A549 (cell line): ENCODE measurements around the gene CACNA1I. TPM values are rescaled to one million over a fixed set of nuclear protein-coding genes. Genes with fewer than 3 reads are reported as not detected.
A peak's percentile ranks its signal among the peaks of the same experiment; 100 is the strongest.

Experiments used
- ATAC-seq, 2 experiments: fragments of 200-7000 bp in 1 of 2; fragments of >200 bp in 1 of 2; cut with Nextera tagmentation in 1 of 2; cut with Tn5 transposase in 1 of 2; 3 replicates each; pipeline versions ENCODE4 v1.8.0 to v1.9.1; 2018 to 2020; ENCODE audit warnings: mild to moderate bottlenecking in 1 of 2, moderate library complexity in 1 of 2
- CTCF ChIA-PET: fragments of 300-600 bp; sonication (Branson Sonifier 250); formaldehyde crosslinking; extraction: SDS; loops from one replicate; lab custom pipeline; 2021; ENCODE audit warnings: antibody characterized with exemption, inconsistent platforms; lab: Yijun Ruan, JAX
- POLR2A ChIA-PET: fragments of 350-600 bp; formaldehyde crosslinking; extraction: SDS; loops from one replicate; lab custom pipeline; 2021; ENCODE audit warnings: antibody characterized with exemption, inconsistent platforms; lab: Yijun Ruan, JAX
- DNase-seq, 2 experiments: peaks; one replicate each; pipeline versions ENCODE4 v3.0.0 to v3.0.0-alpha.2; 2011 to 2016; ENCODE audit warnings: low read depth in 1 of 2, low spot score in 1 of 2
- FAIRE-seq: peaks from 2 replicates; lab custom pipeline; 2011; peaks lifted over from hg19 to GRCh38; lab: Jason Lieb, UNC
- H3K27ac ChIP-seq, 2 experiments: fragments of >200 bp; sonication (Bioruptor Twin); formaldehyde crosslinking; 3 replicates each; pipeline ENCODE4 v1.5.1; 2016 to 2017
- H3K4me1 ChIP-seq: fragments of >200 bp; sonication (Bioruptor Twin); formaldehyde crosslinking; 3 replicates; pipeline ENCODE4 v1.6.1; 2016
- H3K4me2 ChIP-seq: fragments of >200 bp; sonication (Bioruptor Twin); formaldehyde crosslinking; 3 replicates; pipeline ENCODE4 v1.6.1; 2016
- H3K4me3 ChIP-seq: fragments of >200 bp; sonication (Bioruptor Twin); formaldehyde crosslinking; 3 replicates; pipeline ENCODE4 v1.5.1; 2016
- H3K9me3 ChIP-seq: fragments of >200 bp; sonication (Bioruptor Twin); formaldehyde crosslinking; 3 replicates; pipeline ENCODE4 v1.6.1; 2016
- BHLHE40 ChIP-seq: IDR thresholded peaks from 2 replicates; pipeline ENCODE4 v1.6.1; 2012; ENCODE audit warnings: low read depth, low read length, inconsistent platforms
- CBX2 ChIP-seq: fragments of 200-600 bp; sonication (generic); IDR thresholded peaks from 2 replicates; pipeline ENCODE4 v1.6.1; 2016; ENCODE audit warnings: low read depth, mild to moderate bottlenecking, borderline replicate concordance
- CEBPB ChIP-seq, 2 experiments: fragments of >200 bp in 1 of 2; sonication (Bioruptor Twin) in 1 of 2; formaldehyde crosslinking in 1 of 2; IDR thresholded peaks; 2 replicates each; pipeline ENCODE4 v1.6.1; 2012 to 2016
- CHD4 ChIP-seq: fragments of 200-600 bp; sonication (generic); IDR thresholded peaks from 2 replicates; pipeline ENCODE4 v1.6.1; 2016; ENCODE audit warnings: antibody characterized with exemption, mild to moderate bottlenecking, borderline replicate concordance
- EHMT2 ChIP-seq: fragments of 200-600 bp; sonication (generic); IDR thresholded peaks from 2 replicates; pipeline ENCODE4 v1.6.1; 2016; ENCODE audit warnings: antibody characterized with exemption, low read depth, mild to moderate bottlenecking, moderate library complexity
- FOSL2 ChIP-seq, 2 experiments: fragments of 450-650 bp in 1 of 2; fragments of >200 bp in 1 of 2; sonication (Bioruptor Twin) in 1 of 2; formaldehyde crosslinking; IDR thresholded peaks; 2 replicates each; pipeline versions ENCODE4 v1.5.0 to v1.6.1; 2016 to 2020; ENCODE audit warnings: mild to moderate bottlenecking in 1 of 2, moderate library complexity in 1 of 2
- HOXB5 ChIP-seq: fragments of 250-450 bp; sonication (Bioruptor Pico); IDR thresholded peaks from 2 replicates; pipeline ENCODE4 v1.5.0; 2020; ENCODE audit warnings: mild to moderate bottlenecking, moderate library complexity
- JUN ChIP-seq, 2 experiments: fragments of >200 bp; sonication (Bioruptor Twin); formaldehyde crosslinking; IDR thresholded peaks; 2 replicates in 1 of 2; 3 replicates in 1 of 2; pipeline ENCODE4 v1.6.1; 2016 to 2017
- MAFK ChIP-seq: fragments of 450-650 bp; IDR thresholded peaks from 2 replicates; pipeline ENCODE4 v1.6.1; 2014; ENCODE audit not compliant: partially characterized antibody
- RAD21 ChIP-seq, 2 experiments: fragments of >200 bp in 1 of 2; sonication (Bioruptor Twin) in 1 of 2; formaldehyde crosslinking in 1 of 2; IDR thresholded peaks in 1 of 2; conservative IDR thresholded peaks in 1 of 2; 2 replicates in 1 of 2; 3 replicates in 1 of 2; pipeline ENCODE4 v1.6.1; 2012 to 2018; ENCODE audit warnings: inconsistent platforms in 1 of 2
- RCOR1 ChIP-seq: fragments of 150-350 bp; IDR thresholded peaks from 2 replicates; pipeline ENCODE4 v1.6.1; 2014; ENCODE audit warnings: antibody characterized with exemption, low read length, low read depth
- SMC3 ChIP-seq: fragments of >200 bp; sonication (Bioruptor Twin); formaldehyde crosslinking; IDR thresholded peaks from 3 replicates; pipeline ENCODE4 v1.6.1; 2018; ENCODE audit warnings: inconsistent platforms
- TFCP2L1 ChIP-seq: fragments of 250-450 bp; sonication (Bioruptor Pico); IDR thresholded peaks from 2 replicates; pipeline ENCODE4 v1.5.0; 2021; ENCODE audit warnings: mild to moderate bottlenecking
- TP53 ChIP-seq: fragments of 250-450 bp; sonication (Bioruptor Pico); IDR thresholded peaks from 2 replicates; pipeline ENCODE4 v1.5.0; 2021; ENCODE audit warnings: mild to moderate bottlenecking, moderate library complexity
- ZC3H11A ChIP-seq: fragments of 450-650 bp; IDR thresholded peaks from 2 replicates; pipeline ENCODE4 v1.6.1; 2014; ENCODE audit warnings: antibody characterized with exemption, mild to moderate bottlenecking
- ZFP36 ChIP-seq: fragments of 450-650 bp; IDR thresholded peaks from 2 replicates; pipeline ENCODE4 v1.6.1; 2014; ENCODE audit warnings: borderline replicate concordance; ENCODE audit not compliant: partially characterized antibody
- ZNF302 ChIP-seq: fragments of 250-450 bp; sonication (Bioruptor Pico); IDR thresholded peaks from 2 replicates; pipeline ENCODE4 v1.9.0; 2021; ENCODE audit warnings: inconsistent platforms, mild to moderate bottlenecking, moderate library complexity
- WGBS: methylation state at CpG from one replicate; pipeline ENCODE4 v1.1.6; 2017; ENCODE audit errors: missing lambda C conversion rate; 5-methylcytosine and 5-hydroxymethylcytosine counted together
- polyA plus RNA-seq, 4 experiments: library from polyadenylated mRNA; depleted of rRNA in 3 of 4; stranded (reverse); fragments of >200 nt; fragmentation: RNase III in 1 of 4; extraction: RNeasy Plus Mini Kit Qiagen cat#74134 plus additional on column Dnase treatment in 1 of 4; gene quantifications; 2 replicates in 3 of 4; 3 replicates in 1 of 4; pipeline ENCODE4 v1.2.3, GENCODE V29; 2011 to 2017
- TF ChIP-seq, protein P1 (sequence below): fragments of 250-450 bp; sonication (Bioruptor Pico); IDR thresholded peaks from 2 replicates; pipeline ENCODE4 v1.5.0; 2021; ENCODE audit warnings: mild to moderate bottlenecking, moderate library complexity, borderline replicate concordance
- TF ChIP-seq, protein P2 (sequence below): IDR thresholded peaks from 2 replicates; pipeline ENCODE4 v1.6.1; 2012
- TF ChIP-seq, protein P3 (sequence below): IDR thresholded peaks from 2 replicates; pipeline ENCODE4 v1.6.1; 2012; ENCODE audit warnings: low read depth, borderline replicate concordance
- TF ChIP-seq, protein P4 (sequence below): fragments of 250-450 bp; sonication (Bioruptor Pico); IDR thresholded peaks from 2 replicates; pipeline ENCODE4 v1.5.0; 2020; ENCODE audit warnings: low read depth, mild to moderate bottlenecking, moderate library complexity
- TF ChIP-seq, protein P5 (sequence below): fragments of 200-600 bp; sonication (generic); IDR thresholded peaks from 2 replicates; pipeline ENCODE4 v1.6.1; 2016; ENCODE audit warnings: antibody characterized with exemption, mild to moderate bottlenecking, moderate library complexity

The CACNA1I gene
- polyA plus RNA-seq, 2 of the 4 experiments (the other 2 are of a cell fraction): 0.03 to 0.13 TPM

DNA sequence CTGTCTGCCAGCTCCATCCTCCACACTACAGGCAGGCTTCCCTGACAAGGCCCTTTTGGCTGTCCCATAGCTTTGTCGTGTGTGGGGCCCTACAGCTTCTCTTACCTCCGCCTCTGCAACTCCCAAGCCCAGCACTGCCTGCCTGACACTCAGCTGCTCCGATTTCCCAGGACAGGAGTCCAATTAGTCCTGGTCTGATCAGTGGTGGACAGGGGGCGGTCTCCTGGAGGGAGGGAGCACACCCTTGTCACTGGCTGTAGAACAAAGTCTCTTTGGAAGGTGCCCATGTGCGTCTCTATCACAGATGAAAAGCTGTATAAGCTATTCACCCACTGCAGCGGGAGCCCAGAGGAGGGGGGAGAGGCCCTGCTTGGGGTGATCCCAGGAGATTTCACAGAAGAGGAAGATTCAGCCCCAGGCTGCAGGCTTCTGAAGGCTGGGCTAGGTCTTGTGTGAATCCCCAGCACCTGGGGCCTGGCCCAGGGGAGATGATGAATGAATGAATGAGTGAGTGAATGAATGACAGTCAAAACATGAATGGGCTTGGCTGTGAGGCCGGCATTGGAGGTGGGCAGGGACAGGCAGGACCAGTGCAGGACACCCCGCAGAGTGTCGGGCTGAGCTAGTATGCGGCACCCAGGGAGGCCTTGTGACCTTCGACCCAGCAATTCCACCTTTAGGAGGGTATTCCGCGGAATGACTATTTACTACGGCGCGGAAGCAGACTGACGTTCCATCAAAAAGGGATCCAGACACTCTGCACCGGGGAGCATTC is 142.4 kb downstream of the CACNA1I start:
- H3K9me3 ChIP-seq: no peaks in the 10 kb centered on the region
- H3K4me2 ChIP-seq: no peak overlapping the region
- no peaks in the 10 kb centered on the region for H3K4me1 ChIP-seq
- ATAC-seq: no peak
- no peak for FAIRE-seq
- TF ChIP-seq, protein P1, sequence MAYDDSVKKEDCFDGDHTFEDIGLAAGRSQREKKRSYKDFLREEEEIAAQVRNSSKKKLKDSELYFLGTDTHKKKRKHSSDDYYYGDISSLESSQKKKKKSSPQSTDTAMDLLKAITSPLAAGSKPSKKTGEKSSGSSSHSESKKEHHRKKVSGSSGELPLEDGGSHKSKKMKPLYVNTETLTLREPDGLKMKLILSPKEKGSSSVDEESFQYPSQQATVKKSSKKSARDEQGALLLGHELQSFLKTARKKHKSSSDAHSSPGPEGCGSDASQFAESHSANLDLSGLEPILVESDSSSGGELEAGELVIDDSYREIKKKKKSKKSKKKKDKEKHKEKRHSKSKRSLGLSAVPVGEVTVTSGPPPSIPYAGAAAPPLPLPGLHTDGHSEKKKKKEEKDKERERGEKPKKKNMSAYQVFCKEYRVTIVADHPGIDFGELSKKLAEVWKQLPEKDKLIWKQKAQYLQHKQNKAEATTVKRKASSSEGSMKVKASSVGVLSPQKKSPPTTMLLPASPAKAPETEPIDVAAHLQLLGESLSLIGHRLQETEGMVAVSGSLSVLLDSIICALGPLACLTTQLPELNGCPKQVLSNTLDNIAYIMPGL: no peak
- TF ChIP-seq SMC3 (no peak), TFCP2L1 (CRISPR knock-in tag) (no peak), CHD4 (no peak), RAD21 (conservative IDR thresholded peaks at IDR 0.05 in 1 of 2, IDR thresholded peaks at IDR 0.05 in 1 of 2) (no peak), ZFP36 (no peak), CEBPB (IDR thresholded peaks at IDR 0.05) (no peak), TP53 (CRISPR knock-in tag) (no peak), MAFK (no peak)
- DNase-seq: no peak
- ChIA-PET POLR2A (no interaction called here), CTCF (interaction anchor here (1.4 to 1.5 kb wide), 2 partner anchors 9 to 66 kb away, joined by 3 to 4 read pairs; no protein-coding TSS in a partner anchor)
- no peak overlapping the region for H3K27ac ChIP-seq
- 77% methylated on average over 14 of the region's 18 CpGs for WGBS
- no peak overlapping the region for H3K4me3 ChIP-seq

DNA sequence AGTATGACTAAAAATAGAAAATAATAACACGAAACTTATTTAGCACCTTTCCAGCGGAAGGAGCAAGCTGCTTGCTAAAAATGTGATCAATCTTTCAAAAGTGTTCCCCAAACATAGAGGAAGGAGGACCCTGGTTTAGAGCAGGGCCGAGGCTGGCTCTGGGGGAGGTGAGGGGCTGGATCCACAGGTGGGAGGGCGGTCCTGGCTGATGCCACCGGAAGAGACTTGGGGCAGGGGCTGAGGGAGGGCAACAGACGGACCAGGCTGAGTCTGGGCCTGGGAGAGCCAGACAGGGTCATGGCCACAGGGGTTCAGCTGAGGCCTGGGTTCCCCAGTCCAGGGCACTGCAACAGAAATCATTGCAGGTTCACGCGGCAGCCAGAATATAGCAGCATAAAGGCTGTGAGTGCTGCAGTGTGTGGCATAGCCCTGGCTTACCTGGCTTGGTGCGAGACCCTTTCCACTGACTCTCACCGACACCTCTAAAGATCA is 143.3 kb downstream of the CACNA1I start:
- Histone ChIP-seq H3K4me3 (no peak overlapping the region), H3K4me2 (no peak overlapping the region), H3K27ac (no peak overlapping the region), H3K9me3 (no peaks in the 10 kb centered on the region), H3K4me1 (no peaks in the 10 kb centered on the region)
- DNase-seq (no peak), FAIRE-seq (no peak), ATAC-seq (peak in 1 of 2 experiments; percentile 8; a peak in 1 of 6 replicates)
- ChIA-PET CTCF (interaction anchor here (1.4 kb wide), 1 partner anchor 10 kb away, joined by 4 read pairs; no protein-coding TSS in a partner anchor), POLR2A (no interaction called here)
- WGBS: 58% methylated on average over 8 of the region's 10 CpGs
- TF ChIP-seq, protein P2, sequence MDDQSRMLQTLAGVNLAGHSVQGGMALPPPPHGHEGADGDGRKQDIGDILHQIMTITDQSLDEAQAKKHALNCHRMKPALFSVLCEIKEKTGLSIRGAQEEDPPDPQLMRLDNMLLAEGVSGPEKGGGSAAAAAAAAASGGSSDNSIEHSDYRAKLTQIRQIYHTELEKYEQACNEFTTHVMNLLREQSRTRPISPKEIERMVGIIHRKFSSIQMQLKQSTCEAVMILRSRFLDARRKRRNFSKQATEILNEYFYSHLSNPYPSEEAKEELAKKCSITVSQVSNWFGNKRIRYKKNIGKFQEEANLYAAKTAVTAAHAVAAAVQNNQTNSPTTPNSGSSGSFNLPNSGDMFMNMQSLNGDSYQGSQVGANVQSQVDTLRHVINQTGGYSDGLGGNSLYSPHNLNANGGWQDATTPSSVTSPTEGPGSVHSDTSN: no peak
- TF ChIP-seq EHMT2 (no peak), RCOR1 (no peak), ZFP36 (no peak), HOXB5 (CRISPR knock-in tag) (no peak), ZNF302 (CRISPR knock-in tag) (no peak), TFCP2L1 (CRISPR knock-in tag) (no peak), FOSL2 (IDR thresholded peaks at IDR 0.05) (no peak), FOSL2 (CRISPR knock-in tag; IDR thresholded peaks at IDR 0.05) (no peak), ZC3H11A (no peak), BHLHE40 (no peak), CEBPB (IDR thresholded peaks at IDR 0.05) (no peak), JUN (IDR thresholded peaks at IDR 0.05) (no peak), CBX2 (no peak), SMC3 (no peak)
- TF ChIP-seq, protein P3, sequence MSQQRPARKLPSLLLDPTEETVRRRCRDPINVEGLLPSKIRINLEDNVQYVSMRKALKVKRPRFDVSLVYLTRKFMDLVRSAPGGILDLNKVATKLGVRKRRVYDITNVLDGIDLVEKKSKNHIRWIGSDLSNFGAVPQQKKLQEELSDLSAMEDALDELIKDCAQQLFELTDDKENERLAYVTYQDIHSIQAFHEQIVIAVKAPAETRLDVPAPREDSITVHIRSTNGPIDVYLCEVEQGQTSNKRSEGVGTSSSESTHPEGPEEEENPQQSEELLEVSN: no peak
- TF ChIP-seq, protein P1: no peak
- TF ChIP-seq, protein P4, sequence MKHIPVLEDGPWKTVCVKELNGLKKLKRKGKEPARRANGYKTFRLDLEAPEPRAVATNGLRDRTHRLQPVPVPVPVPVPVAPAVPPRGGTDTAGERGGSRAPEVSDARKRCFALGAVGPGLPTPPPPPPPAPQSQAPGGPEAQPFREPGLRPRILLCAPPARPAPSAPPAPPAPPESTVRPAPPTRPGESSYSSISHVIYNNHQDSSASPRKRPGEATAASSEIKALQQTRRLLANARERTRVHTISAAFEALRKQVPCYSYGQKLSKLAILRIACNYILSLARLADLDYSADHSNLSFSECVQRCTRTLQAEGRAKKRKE (CRISPR knock-in tag): no peak
- TF ChIP-seq, protein P5, sequence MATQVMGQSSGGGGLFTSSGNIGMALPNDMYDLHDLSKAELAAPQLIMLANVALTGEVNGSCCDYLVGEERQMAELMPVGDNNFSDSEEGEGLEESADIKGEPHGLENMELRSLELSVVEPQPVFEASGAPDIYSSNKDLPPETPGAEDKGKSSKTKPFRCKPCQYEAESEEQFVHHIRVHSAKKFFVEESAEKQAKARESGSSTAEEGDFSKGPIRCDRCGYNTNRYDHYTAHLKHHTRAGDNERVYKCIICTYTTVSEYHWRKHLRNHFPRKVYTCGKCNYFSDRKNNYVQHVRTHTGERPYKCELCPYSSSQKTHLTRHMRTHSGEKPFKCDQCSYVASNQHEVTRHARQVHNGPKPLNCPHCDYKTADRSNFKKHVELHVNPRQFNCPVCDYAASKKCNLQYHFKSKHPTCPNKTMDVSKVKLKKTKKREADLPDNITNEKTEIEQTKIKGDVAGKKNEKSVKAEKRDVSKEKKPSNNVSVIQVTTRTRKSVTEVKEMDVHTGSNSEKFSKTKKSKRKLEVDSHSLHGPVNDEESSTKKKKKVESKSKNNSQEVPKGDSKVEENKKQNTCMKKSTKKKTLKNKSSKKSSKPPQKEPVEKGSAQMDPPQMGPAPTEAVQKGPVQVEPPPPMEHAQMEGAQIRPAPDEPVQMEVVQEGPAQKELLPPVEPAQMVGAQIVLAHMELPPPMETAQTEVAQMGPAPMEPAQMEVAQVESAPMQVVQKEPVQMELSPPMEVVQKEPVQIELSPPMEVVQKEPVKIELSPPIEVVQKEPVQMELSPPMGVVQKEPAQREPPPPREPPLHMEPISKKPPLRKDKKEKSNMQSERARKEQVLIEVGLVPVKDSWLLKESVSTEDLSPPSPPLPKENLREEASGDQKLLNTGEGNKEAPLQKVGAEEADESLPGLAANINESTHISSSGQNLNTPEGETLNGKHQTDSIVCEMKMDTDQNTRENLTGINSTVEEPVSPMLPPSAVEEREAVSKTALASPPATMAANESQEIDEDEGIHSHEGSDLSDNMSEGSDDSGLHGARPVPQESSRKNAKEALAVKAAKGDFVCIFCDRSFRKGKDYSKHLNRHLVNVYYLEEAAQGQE: no peak
